Measurements from ENCODE around the gene PGGHG.
A peak's percentile ranks its signal among the peaks of the same experiment; 100 is the strongest.
"Not testable (repeated sequence)": the region's sequence is repeated elsewhere in the genome, so short reads cannot be mapped to it uniquely, and the experiment has no call there.

Gene PGGHG

DNA sequence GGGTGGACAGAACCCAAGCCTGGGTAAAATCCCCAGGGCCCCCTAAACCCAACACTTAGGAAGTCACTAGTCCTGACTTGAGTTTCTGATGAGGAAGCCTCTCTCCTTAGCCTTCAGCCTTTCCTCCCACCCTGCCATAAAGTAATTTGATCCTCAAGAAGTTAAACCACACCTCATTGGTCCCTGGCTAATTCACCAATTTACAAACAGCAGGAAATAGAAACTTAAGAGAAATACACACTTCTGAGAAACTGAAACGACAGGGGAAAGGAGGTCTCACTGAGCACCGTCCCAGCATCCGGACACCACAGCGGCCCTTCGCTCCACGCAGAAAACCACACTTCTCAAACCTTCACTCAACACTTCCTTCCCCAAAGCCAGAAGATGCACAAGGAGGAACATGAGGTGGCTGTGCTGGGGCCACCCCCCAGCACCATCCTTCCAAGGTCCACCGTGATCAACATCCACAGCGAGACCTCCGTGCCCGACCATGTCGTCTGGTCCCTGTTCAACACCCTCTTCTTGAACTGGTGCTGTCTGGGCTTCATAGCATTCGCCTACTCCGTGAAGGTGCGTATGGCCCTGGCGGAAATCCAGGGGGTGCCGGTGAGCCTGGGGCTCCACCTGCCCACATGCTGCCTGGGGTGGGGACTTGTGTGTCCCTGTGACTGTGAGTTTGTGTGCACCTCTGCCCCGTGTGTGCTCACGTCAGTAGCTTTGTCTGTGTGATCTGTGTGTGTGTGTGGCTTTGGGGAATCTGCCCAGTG is 25.0 kb downstream of the PGGHG start, which contains the start of gene IFITM1:
IFITM1 (plus strand) TSS at position 254 of the 767 bp plus-strand sequence; CDS start at position 385, 131 bp downstream.
- peak in 1 of 2 experiments; percentile 50 for DNase-seq (ENCODE audit: low read depth in 2 of 2)

DNA sequence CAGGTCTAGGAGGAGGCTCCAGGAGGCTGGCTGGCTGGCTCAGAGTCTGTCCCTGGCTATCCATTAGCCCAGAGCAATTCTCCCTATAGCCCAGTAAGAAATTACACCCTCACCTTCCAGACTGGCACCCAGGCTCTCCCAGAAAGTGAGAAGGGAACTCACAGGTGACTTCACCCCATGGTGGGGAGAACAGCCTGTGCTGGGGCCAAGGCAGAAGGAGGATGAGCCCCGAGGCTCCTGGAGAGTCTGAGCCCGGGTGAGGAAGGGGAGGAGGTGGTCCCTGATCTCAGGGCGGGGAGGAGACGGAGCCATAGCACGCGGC is 25.6 kb downstream of the PGGHG start:
- DNase-seq (ENCODE audit: low read depth in 2 of 2) = not testable (repeated sequence)

DNA sequence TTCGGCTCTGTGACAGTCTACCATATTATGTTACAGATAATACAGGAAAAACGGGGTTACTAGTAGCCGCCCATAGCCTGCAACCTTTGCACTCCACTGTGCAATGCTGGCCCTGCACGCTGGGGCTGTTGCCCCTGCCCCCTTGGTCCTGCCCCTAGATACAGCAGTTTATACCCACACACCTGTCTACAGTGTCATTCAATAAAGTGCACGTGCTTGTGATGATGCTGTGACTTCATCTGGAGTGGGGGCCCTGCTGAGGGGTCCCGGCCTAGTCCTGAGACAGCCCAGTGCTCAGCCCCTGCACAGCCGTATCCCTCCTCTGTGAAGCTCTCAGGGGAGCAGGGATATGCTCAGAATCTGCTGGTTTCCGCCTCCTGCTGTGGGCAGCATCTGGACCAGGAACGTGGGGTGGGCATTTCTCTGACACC is 26.1 kb downstream of the PGGHG start:
- DNase-seq (ENCODE audit: low read depth in 2 of 2) = no peak

DNA sequence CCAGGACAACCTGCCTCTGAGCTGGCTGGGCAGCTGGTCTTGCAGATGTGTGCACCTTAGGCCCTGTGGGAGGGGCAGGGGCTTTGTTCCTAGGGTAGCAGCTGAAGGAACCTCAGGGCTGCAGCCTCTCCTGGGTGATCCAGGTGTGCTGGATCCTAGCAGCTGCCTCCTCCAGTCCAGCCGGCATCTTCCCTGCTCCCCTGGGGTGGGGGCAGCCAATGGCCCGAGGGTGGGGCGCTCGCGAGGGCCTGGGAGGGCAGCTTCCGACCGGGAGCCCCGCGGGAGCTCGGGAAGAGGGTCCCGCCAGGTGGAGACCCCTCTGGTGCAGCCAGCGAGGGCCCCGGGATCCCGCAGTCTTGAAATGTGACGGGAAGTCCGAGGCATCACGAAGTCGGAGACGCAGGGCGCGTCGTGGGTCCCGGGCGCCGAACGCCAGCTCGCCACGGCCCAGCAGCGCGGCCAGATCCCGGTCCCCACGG is 26.6 kb downstream of the PGGHG start:
- no peak for DNase-seq (ENCODE audit: low read depth in 2 of 2)

DNA sequence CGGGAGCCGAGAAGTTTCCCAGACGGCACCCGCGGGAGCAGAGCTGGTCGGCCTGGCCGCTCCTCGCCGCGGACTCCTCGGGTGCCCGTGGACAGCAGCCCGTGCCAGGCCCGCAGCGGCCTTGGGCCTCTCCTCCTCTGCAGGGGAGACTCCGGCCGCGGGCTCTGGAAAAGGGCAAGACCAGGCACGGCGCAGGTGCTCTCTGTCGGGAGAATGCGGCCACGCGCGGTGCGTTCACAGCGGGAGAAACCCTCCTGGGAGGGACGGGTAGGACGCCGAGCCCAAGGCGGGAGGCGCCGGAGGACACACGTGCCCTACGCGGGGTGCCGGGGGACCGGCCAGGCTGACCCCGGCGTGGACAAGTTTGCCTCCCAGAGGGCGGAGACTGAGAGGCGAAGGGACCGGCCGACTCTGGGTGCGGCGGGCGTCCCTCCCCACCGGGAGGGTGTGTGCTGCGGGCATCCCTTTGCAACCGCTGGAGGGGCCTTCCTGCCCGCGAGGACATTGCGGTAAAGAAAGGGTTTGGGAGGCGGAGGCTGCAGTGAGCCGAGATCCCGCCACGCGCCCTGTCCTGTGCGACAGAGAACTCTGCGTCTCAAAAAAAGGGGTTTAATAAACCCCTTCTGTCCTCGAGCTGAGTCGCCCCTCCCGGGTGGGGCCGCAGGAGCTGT is 27.2 kb downstream of the PGGHG start:
- peak in 1 of 2 experiments; percentile 28 for DNase-seq (ENCODE audit: low read depth in 2 of 2)

DNA sequence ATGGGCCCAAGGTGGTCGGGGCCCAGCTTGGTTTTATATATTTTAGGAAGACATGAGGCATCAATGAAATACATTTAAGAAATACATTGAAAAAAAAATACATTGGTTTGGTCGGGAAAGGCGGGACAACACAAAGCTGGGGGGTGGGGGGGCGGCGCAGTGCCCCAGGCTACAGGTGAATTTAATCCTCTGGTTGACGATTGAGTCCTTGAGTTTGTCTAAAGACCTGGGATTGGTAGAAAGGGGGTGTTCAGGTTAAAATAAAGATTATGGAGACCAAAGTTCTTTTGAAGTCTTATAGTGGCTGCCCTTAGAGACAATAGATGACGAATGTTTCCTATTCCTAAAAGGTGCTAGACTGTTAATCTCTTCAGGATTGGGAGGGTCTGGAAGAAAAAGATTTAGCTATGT is 28.0 kb downstream of the PGGHG start:
- DNase-seq (ENCODE audit: low read depth in 2 of 2) = no peak

DNA sequence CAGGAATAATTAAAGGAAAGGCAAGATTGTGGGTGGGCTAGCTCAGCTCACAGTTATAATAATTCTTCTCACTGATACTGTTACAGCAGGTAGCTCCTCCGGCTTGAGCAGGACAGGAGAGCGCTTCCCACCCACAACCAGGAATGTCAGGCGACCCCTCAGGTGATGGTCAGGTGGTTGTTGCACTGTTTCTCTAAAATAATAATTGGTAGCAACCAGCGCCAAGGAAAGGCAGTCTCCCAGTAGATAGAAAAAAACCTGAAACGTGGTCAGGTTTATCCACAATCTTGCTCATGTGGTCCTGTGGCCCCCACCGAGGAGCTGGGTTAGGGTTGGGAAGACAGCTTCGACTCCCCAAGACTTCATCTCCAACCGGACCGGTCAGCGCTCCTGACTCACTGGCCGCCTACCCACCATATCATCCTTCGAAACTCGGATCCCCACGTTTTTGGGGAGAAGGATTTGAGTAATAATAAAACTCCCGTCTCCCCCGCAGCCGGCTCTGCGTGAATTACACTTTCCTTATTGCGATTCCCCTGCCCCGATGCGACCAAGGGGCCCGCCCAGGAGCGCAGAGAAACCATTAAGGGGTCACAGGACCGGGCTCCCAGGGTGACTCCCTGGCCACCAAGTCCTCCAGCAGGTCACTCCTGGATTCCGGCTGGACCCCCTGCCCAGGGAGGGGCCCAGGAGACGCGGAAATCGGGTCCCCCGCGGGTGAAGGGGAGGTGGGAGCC is 28.9 kb downstream of the PGGHG start:
- DNase-seq (ENCODE audit: low read depth in 2 of 2) = not testable (repeated sequence)

DNA sequence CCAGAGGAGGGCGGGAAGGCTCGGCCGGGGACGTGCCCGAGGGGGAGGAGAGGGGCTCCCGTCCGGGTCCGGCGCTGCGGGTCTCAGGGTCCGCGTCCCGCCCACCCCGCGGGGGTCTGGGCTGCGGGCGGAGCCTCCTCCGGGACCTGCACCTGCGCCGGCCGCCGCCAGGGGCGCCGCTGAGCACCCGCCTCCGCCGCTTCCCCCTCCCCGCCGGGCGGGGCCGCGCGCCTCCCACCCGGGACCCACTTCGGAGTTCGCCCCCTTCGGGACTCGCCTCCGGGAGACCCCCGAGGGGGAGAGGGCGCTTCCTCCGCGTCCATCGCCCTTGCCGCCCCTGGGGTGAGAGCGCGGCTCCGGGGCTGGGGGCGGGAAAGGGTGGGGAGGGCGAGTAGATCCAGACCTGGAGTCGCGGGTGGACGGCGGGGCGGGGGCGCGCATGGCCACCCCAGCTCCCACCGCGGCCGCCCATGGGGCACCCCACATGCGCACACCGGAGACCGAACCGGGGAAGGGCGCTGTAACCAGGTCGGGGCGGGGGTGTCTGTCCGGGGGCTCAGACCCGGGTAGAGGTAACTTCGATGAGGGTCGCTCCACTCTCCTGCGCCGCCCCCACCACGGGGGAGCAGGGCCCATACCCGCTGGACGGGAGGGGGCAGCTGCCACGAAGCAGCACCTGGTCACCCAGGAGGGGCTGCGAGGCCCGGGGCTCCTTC is 29.6 kb downstream of the PGGHG start:
- DNase-seq (ENCODE audit: low read depth in 2 of 2) = not testable (repeated sequence)

DNA sequence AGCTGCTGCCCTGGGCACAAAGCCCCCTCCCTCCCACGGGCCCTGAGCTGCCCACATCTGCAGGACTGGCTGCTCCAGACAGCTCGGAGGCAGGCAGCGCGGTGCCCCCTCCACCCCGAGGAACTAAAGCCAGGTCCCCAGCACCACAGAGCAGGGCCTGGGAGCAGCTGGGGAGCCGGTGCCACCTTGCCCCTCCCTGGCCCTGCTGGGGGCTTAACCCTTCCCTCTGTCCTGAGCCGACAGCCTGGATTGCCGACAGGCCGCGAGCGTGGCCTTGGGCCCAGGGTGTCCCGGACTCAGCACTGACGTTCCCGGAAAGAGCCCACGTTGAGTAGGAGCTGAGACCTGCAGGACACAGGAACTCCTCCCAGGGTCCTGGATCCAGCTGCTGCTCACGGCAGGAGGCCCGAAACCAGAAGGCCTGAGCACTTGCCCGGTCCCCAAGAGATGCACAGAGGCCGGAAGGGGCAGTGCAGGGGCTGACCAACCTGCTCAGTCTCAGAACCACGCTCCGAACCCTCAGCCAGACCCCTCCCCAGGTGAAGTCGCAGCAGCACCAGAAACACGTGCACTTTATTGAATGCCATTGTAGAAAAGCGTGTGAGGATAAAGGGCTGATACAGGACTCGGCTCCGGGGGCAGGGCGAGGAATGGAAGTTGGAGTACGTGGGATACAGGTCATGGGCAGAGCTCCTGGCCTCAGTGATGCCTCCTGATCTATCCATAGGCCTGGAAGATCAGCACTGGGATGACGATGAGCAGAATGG is 30.4 kb downstream of the PGGHG start:
- DNase-seq (ENCODE audit: low read depth in 2 of 2) = not testable (repeated sequence)

DNA sequence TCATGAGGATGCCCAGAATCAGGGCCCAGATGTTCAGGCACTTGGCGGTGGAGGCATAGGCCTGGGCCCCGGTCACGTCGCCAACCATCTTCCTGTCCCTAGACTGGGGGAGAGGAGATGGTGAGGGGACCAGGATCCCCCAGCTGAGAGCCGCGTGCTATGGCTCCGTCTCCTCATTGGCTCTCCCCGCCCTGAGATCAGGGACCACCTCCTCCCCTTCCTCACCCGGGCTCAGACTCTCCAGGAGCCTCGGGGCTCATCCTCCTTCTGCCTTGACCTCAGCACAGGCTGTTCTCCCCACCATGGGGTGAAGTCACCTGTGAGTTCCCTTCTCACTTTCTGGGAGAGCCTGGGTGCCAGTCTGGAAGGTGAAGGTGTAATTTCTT is 31.0 kb downstream of the PGGHG start:
- DNase-seq (ENCODE audit: low read depth in 2 of 2) = not testable (repeated sequence)

DNA sequence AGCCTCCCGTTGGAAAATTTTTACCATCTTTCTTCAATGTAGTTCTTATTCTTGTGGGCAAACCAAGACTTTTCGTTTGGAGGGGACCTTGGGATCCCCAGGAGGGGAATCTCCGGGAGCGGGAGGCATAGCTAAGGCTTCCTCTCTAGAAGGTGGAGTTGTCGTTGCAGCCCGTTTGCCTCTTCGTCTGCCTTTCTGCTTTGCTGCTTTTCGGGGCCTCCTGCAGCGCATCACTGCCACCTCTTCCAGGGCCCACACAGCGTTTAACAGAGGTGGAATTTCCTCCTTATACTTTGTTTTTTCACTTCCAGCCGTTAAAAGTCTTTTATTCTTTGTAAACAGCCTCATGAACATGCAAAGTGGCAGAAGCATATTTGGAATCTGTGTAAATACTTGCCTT is 35.2 kb downstream of the PGGHG start:
- no peak for DNase-seq (ENCODE audit: low read depth in 2 of 2)

DNA sequence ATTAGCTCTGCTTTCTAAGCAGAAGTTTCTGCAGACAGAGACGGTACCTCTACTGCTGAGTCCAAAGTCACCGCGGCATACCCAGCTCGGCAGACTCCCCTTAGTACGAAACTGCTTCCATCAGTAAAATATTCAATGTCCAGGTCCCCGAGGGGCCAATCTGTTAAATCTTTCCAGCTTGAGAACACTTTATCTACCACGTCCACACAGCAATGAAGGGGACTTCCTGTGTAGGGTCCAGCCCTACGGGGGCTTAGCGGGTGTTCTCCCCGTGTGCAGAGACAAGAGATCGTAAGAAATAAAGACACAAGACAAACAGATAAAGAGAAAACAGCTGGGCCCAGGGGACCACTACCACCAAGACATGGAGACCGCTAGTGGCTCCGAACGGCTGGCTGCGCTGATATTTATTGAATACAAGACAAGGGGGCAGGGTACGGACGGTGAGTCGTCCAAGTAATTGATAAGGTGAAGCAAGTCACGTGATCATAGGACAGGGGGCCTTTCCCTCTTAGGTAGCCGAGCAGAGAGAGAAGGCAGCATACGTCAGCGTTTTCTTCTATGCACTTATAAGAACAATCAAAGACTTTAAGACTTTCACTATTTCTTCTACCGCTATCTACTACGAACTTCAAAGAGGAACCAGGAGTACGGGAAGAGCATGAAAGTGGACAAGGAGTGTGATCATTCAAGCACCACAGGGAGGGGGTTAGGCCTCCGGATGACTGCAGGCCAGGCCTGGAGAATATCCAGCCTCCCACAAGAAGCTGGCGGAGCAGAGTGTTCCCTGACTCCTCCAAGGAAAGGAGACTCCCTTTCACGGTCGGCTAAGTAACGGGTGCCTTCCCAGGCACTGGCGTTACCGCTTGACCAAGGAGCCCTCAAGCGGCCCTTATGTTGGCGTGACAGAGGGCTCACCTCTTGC is 35.9 kb downstream of the PGGHG start:
- DNase-seq (ENCODE audit: low read depth in 2 of 2) = not testable (repeated sequence)

DNA sequence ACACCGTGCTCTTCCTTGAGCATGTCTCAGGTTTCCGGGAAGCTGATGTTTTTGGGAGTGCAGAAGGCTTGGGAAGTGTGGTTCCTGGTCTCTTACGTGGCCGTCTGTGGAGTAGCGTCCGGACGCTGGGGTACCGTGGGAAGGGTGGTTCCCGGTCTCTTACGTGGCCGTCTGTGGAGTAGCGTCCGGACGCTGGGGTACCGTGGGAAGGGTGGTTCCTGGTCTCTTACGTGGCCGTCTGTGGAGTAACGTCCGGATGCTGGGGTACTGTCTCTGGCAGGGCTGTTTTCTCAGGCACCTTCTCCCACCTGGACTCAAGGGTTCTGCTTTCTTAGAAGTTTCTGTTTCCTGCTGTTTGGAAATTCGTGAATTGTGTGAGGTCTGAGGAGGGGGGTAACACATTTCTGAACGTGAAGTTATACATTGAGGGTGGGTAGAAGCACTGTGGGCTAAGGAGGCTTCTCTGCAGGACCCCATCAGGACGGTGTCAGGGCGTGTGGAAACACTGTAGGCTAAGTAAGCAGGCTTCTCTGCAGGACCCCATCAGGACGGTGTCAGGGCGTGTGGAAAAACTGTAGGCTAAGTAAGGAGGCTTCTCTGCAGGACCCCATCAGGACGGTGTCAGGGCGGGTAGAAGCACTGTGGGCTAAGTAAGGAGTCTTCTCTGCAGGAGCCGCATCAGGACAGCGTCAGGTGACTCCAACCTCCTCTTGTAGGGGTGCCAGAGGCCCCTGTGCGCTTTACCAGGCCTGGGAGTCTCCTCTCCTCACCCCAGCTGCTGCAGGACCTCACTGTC is 37.1 kb downstream of the PGGHG start:
- no peak for DNase-seq (ENCODE audit: low read depth in 2 of 2)

DNA sequence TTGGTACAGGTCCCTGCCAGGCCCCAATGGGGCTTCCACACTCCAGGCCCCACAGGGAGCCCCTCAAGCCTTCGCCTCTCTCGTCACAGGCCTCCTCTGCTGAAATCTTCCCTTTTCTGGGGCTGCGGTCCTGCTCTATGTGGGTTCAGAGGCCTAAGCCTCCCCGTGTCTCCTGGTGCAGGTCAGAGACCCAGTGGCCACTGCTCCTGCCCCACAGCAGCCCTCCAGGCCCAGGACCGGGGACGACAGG is 37.6 kb downstream of the PGGHG start:
- DNase-seq (ENCODE audit: low read depth in 2 of 2) = no peak

DNA sequence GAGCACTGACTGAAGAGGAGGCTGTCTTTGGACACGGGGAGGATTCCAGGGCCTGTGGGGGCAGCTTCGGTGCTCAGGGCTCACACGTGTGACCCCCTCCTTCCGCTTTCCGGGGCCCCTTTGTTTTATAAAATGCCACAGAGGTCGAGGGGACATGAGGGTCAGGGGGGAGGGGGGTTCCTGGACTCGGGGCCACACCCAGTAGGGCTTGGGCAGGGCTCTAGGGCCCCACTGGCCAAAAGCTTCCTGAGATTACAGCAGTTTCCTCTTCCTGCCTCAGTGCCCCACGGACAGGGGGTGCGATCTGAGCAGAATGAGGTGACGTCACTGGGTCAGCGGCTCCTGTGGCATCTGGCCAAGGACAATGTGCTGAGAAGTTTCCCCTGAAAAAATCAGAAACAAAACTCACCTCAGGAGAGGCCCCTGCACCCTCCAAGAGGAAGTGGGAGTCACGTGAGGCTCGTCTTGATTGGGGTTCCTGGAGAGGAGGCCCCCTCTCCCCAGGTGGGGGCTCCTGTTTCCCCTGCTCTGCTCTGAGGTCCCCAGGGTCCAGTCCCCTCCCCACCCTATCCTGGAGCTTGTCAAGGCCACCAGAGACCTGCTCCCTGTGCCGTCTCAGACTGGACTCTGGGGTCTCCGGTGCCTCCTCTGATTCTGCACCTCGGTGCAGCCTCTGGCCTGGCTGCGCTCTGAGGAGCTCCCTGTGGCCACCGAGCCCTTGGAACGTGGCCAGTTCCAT is 38.1 kb downstream of the PGGHG start:
- peak in 1 of 2 experiments; percentile 65 for DNase-seq (ENCODE audit: low read depth in 2 of 2)

DNA sequence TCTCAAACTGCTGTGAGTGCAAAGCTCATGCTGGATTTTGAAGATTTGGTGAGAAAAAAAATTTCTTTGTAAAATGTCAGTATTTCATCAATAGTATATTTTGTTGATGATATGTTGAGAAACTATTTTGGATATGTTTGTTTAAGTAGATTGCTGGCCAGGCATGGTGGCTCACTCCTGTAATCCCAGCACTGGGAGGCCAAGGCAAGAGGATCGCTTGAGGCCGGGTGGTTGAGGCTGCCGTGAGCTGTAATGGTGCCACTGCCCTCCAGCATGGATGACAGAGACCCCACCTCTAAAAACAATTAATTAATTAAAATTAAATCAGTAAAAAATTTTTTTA is 38.6 kb downstream of the PGGHG start:
- no peak for DNase-seq (ENCODE audit: low read depth in 2 of 2)

DNA sequence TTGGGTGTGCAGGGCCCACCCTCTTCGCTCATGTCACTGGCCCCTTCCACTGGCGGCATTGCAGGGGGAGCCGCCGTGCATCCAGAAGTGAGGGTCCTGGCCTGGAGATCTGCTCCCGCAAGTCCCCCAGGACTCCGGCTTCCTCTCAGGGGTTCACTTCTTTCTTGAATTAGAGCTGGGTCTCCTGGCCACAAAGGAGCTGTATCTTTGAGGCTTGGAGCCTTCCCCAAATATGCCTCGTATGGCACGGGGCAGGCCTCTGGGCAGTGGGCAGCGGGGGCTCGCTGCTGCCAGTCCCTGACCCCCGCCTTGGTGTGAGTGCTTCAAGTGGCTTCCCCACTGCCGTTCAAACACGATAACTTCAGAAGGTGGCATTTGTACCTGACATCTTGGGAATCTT is 39.1 kb downstream of the PGGHG start:
- no peak for DNase-seq (ENCODE audit: low read depth in 2 of 2)

DNA sequence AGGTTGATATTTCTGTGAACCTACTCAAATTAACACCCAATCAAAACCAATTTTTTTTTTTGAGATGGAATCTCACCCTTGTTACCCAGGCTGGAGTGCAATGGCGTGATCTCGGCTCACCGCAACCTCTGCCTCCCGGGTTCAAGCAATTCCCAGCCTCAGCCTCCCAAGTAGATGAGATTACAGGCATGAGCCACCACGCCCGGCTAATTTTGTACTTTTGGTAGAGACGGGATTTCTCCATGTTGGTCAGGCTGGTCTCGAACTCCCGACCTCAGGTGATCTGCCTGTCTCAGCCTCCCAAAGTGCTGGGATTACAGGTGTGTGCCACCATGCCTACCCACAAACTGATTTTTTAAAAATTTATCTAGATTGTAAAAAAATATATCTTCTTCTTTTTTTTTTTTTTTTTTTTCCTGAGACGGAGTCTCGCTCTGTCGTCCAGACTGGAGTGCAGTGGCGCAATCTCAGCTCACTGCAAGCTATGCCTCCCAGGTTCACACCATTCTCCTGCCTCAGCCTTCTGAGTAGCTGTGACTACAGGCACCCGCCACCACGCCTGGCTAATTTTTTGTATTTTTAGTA is 39.7 kb downstream of the PGGHG start:
- not testable (repeated sequence) for DNase-seq (ENCODE audit: low read depth in 2 of 2)

DNA sequence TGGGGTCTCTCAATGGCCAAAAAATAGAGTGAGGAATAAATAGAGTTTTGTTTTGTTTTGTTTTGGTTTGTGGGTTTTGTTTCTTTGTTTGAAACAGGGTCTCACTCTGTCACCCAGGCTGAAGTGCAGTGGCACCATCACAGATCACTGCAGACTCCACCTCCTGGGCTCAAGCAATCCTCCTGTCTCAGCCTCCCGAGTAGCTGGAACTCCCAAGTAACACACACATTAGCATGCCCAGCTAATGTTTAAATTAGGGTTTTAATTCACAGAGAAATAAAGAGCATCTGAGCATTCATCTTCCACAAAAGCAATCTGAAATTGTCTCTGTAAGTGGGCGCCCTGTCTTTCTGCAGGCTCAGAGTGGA is 40.9 kb downstream of the PGGHG start:
- no peak for DNase-seq (ENCODE audit: low read depth in 2 of 2)
